ENCODE results near the gene C2CD2L.
A peak's percentile ranks its signal among the peaks of the same experiment; 100 is the strongest.

C2CD2L gene

DNA sequence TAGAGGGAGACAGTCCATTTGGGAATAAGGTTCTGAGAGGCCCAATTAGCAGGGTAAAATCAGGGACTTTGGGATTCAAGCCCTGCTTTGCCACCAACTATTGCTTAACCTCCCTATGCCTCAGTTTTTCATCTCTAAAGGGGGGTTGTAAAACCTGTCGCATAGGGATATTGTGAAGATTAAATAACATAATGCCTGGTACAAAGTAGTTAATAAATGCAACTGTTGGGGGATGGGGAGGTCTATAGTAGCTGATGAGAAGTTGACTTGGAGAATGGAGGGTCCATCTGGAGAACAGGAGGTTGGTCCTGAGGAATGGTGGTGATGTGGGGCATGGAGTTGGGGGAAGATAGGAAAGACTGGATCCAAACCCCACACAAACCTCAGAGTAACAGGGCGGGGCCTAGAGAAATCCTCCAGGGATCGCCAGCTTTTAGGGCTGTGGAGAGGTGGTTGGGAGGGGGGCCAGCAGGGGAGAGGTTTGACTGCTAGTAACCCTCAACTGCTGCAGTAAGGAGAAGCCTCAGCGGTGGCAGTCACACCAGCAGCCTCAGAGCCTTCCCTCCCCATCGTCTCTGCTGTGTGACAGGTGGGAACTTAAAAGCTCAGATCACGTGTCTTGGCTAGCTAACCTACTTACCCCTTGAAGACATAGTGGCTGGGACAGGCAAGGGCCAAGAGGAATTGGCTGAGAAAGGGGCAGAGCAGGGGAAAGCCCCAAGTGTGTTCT, 40.6 kb downstream of the C2CD2L start:
- peaks cover 37% of the 10 kb centered on the region for H3K27me3 ChIP-seq (ENCODE audit: control insufficient read depth, insufficient read depth, low read length)
- no peak overlapping the region for H3K9ac ChIP-seq (ENCODE audit: low read depth, low read length)
- H3K9me3 ChIP-seq (replicated peaks; ENCODE audit: low read length), result no peaks in the 10 kb centered on the region
- no peak overlapping the region for H3K4me2 ChIP-seq (ENCODE audit: low read length)
- H3K36me3 ChIP-seq (ENCODE audit: insufficient read depth, low read length), result no peaks in the 10 kb centered on the region
- no peak overlapping the region for H3K4me3 ChIP-seq (ENCODE audit: low read length)
- peaks cover 10% of the 10 kb centered on the region for H3K4me1 ChIP-seq (ENCODE audit: control insufficient read depth, insufficient read depth, low read length)

DNA sequence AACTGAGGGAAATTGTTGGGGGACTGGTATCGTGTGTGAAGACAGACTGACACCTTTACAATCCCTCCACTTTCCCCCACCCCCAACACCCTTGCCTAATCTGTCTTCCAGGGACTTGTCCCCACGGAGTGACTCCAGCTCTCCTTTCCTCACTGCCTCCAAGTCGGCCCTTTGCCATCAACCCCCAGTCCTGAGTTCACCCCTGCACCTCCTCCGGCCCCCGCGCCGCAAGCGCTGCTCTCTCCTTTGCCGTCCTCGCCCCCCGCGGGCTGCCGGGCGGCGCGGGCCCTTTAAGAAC, 41.5 kb downstream of the C2CD2L start:
- peak overlapping the region; percentile 76 for H3K4me3 ChIP-seq (ENCODE audit: low read length)
- peaks cover 46% of the 10 kb centered on the region for H3K27me3 ChIP-seq (ENCODE audit: control insufficient read depth, insufficient read depth, low read length)
- H3K36me3 ChIP-seq (ENCODE audit: insufficient read depth, low read length), result no peaks in the 10 kb centered on the region
- H3K4me1 ChIP-seq (ENCODE audit: control insufficient read depth, insufficient read depth, low read length), result peaks cover 10% of the 10 kb centered on the region
- peak overlapping the region; percentile 96 for H3K4me2 ChIP-seq (ENCODE audit: low read length)
- no peaks in the 10 kb centered on the region for H3K9me3 ChIP-seq (replicated peaks; ENCODE audit: low read length)
- H3K9ac ChIP-seq (ENCODE audit: low read depth, low read length), result peak overlapping the region; percentile 49

DNA sequence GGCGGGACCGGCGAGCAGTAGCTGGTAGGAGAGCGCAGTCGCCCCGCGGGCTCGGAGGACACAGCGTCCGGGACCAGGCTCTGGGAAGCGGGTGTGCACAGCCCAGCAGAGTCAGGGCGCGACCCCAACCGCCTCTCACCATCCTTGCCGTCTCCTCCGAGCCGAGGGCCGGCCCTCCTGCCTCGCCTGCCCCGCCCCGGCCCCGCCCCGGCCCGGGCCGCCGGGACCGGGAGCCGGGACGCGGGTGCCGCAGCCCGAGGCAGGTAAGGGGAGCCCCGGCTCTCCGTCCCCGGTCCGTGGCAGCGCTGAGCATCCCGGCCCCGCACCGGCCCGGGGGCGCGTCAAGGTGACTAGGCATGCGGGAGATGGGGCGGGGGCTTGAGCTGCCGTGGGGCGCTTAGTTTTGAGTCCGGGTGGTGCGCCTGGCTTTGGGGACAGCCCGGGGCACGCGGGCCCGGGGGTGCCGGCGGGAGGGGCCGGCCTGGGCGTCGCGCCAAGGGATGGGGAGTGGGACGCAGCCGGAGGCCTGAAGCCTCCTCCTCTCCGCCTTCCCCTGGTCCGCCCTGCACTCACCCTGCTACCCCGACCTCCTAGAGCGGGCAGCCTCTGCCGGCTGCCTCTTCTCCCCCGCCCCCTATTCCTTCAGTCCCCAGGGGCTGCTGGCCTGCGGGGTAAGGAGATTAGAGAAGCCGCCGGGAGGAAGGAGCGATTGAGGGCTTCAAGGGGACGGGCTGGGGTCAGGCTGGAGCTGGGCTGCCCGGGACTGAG, 42.1 kb downstream of the C2CD2L start, which contains the start of gene ABCG4:
ABCG4 (plus strand) TSS at position 35 of the 768 bp plus-strand sequence. CDS start 914 bp downstream, outside the sequence.
- Histone ChIP-seq H3K9ac (ENCODE audit: low read depth, low read length) (peak within 1 kb of the TSS; percentile 49), H3K4me2 (ENCODE audit: low read length) (peak within 1 kb of the TSS; percentile 96), H3K4me1 (ENCODE audit: control insufficient read depth, insufficient read depth, low read length) (peaks cover 10% of the 10 kb centered on the region), H3K27me3 (ENCODE audit: control insufficient read depth, insufficient read depth, low read length) (peaks cover 52% of the 10 kb centered on the region), H3K4me3 (ENCODE audit: low read length) (peak within 1 kb of the TSS; percentile 76), H3K36me3 (ENCODE audit: insufficient read depth, low read length) (no peaks in the 10 kb centered on the region), H3K9me3 (replicated peaks; ENCODE audit: low read length) (no peaks in the 10 kb centered on the region)

DNA sequence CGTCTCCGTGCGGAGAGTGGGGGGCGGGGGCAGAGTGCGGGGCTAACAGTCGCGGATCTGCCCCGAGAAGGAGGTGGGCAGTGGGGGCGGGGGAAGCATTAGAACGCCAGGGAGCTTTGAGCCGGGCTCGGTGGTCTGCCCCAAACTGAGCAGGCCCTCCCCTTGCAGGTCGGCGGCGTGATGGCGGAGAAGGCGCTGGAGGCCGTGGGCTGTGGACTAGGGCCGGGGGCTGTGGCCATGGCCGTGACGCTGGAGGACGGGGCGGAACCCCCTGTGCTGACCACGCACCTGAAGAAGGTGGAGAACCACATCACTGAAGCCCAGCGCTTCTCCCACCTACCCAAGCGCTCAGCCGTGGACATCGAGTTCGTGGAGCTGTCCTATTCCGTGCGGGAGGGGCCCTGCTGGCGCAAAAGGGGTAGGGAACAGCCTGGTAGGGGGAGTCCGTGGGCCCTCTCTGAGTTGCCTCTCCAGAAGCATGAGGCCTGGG, 42.7 kb downstream of the C2CD2L start:
- Histone ChIP-seq H3K9ac (ENCODE audit: low read depth, low read length) (no peak overlapping the region), H3K27me3 (ENCODE audit: control insufficient read depth, insufficient read depth, low read length) (peaks cover 57% of the 10 kb centered on the region), H3K36me3 (ENCODE audit: insufficient read depth, low read length) (no peaks in the 10 kb centered on the region), H3K4me2 (ENCODE audit: low read length) (peak overlapping the region; percentile 96), H3K9me3 (replicated peaks; ENCODE audit: low read length) (no peaks in the 10 kb centered on the region), H3K4me3 (ENCODE audit: low read length) (no peak overlapping the region), H3K4me1 (ENCODE audit: control insufficient read depth, insufficient read depth, low read length) (peaks cover 8% of the 10 kb centered on the region)

DNA sequence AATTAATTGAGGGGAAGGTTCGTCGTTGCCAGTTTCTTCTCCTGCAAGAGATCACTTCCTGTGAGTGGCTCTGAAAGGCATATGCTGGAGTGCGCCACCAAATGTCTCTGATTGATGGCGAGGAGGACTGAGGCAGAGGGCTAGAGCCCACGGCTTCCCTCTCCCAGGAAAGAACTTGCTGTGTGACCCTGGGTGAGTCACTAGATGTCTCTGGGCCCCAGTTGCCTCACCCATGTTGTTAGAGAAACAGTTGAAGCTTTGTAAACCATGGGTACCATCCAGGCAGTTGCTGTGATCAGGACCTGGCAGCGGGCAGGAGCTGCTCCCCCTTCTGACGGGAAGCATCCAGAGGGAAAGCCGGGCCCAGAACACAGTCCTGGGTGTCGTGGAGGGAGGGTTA, 44.9 kb downstream of the C2CD2L start:
- no peak overlapping the region for H3K4me2 ChIP-seq (ENCODE audit: low read length)
- H3K4me1 ChIP-seq (ENCODE audit: control insufficient read depth, insufficient read depth, low read length), result peaks cover 8% of the 10 kb centered on the region
- no peaks in the 10 kb centered on the region for H3K36me3 ChIP-seq (ENCODE audit: insufficient read depth, low read length)
- no peak overlapping the region for H3K4me3 ChIP-seq (ENCODE audit: low read length)
- H3K27me3 ChIP-seq (ENCODE audit: control insufficient read depth, insufficient read depth, low read length), result peaks cover 62% of the 10 kb centered on the region
- H3K9ac ChIP-seq (ENCODE audit: low read depth, low read length), result no peak overlapping the region
- H3K9me3 ChIP-seq (replicated peaks; ENCODE audit: low read length), result no peaks in the 10 kb centered on the region

DNA sequence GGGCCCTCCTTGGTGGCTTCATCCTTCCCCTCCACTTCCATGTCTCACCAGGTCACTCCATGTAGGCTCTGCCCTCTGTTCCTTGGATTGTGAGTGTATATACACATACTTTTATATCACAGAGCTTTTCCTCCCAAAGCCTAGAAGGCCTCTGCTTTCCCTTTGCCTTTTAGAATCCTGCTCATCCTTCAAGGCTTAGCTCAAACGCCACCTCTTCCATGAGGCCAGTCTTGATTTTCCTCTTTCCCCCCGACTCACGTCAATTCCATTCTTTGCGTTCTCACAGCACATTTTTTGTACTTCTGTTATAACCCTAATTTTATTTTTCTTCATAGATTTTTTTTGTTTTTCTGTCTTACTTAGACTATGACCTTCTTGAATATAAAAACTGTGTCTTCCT, 45.5 kb downstream of the C2CD2L start:
- Histone ChIP-seq H3K4me3 (ENCODE audit: low read length) (no peak overlapping the region), H3K4me2 (ENCODE audit: low read length) (no peak overlapping the region), H3K27me3 (ENCODE audit: control insufficient read depth, insufficient read depth, low read length) (peaks cover 62% of the 10 kb centered on the region), H3K9ac (ENCODE audit: low read depth, low read length) (no peak overlapping the region), H3K4me1 (ENCODE audit: control insufficient read depth, insufficient read depth, low read length) (peaks cover 8% of the 10 kb centered on the region), H3K9me3 (replicated peaks; ENCODE audit: low read length) (no peaks in the 10 kb centered on the region), H3K36me3 (ENCODE audit: insufficient read depth, low read length) (no peaks in the 10 kb centered on the region)

DNA sequence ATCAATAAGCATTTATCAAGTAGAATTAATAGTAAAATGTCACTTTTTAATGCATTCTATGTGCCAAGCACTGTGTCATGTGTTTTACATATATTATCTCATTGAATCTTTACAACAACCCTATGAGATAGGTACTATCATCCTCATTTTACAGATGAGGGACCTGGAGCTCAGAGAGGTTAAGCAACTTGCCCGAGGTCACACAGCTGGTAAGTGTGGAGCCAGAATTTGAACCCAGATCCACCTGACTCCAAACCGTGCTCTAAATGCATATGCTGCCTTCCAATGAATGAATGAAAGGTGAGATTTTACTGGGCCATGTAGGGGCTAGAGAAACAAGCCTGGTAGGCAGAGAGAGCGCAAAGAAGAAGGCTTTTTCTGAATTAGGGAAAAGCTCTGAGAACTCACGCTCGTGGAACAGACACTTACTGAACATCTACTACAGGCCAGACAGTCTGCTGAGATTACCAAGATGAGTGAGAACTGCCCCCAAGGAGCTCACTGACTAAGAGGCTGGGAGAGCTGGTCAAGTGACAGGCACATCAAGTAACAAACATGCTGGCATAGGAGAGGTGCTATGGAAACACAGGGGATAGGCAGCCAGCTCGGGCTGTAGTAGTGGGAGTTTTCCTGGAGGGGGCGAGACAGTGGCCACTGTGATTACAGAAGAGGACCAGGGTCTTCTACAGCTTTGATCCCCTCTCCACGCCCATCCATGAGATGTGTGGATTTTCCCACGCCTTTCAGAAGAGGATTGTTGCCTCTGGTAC, 46.1 kb downstream of the C2CD2L start:
- Histone ChIP-seq H3K4me3 (ENCODE audit: low read length) (no peak overlapping the region), H3K36me3 (ENCODE audit: insufficient read depth, low read length) (no peaks in the 10 kb centered on the region), H3K9ac (ENCODE audit: low read depth, low read length) (no peak overlapping the region), H3K27me3 (ENCODE audit: control insufficient read depth, insufficient read depth, low read length) (peaks cover 55% of the 10 kb centered on the region), H3K4me1 (ENCODE audit: control insufficient read depth, insufficient read depth, low read length) (peaks cover 8% of the 10 kb centered on the region), H3K9me3 (replicated peaks; ENCODE audit: low read length) (no peaks in the 10 kb centered on the region), H3K4me2 (ENCODE audit: low read length) (no peak overlapping the region)

DNA sequence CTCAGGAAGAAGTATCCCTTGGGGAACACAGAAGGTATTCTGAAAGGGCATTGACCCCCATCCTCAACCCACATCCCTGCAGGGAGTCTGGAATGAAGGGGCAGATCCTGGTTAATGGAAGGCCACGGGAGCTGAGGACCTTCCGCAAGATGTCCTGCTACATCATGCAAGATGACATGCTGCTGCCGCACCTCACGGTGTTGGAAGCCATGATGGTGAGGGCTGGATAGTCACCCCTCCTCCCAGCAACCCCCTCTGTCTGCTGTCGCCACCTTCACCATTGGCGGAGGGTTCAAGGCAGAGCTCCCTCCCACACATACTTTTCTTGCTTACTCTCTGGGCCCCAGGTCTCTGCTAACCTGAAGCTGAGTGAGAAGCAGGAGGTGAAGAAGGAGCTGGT, 47.0 kb downstream of the C2CD2L start:
- Histone ChIP-seq H3K27me3 (ENCODE audit: control insufficient read depth, insufficient read depth, low read length) (peaks cover 50% of the 10 kb centered on the region), H3K4me2 (ENCODE audit: low read length) (no peak overlapping the region), H3K4me1 (ENCODE audit: control insufficient read depth, insufficient read depth, low read length) (peaks cover 4% of the 10 kb centered on the region), H3K9ac (ENCODE audit: low read depth, low read length) (no peak overlapping the region), H3K4me3 (ENCODE audit: low read length) (no peak overlapping the region), H3K36me3 (ENCODE audit: insufficient read depth, low read length) (no peaks in the 10 kb centered on the region), H3K9me3 (replicated peaks; ENCODE audit: low read length) (no peaks in the 10 kb centered on the region)

DNA sequence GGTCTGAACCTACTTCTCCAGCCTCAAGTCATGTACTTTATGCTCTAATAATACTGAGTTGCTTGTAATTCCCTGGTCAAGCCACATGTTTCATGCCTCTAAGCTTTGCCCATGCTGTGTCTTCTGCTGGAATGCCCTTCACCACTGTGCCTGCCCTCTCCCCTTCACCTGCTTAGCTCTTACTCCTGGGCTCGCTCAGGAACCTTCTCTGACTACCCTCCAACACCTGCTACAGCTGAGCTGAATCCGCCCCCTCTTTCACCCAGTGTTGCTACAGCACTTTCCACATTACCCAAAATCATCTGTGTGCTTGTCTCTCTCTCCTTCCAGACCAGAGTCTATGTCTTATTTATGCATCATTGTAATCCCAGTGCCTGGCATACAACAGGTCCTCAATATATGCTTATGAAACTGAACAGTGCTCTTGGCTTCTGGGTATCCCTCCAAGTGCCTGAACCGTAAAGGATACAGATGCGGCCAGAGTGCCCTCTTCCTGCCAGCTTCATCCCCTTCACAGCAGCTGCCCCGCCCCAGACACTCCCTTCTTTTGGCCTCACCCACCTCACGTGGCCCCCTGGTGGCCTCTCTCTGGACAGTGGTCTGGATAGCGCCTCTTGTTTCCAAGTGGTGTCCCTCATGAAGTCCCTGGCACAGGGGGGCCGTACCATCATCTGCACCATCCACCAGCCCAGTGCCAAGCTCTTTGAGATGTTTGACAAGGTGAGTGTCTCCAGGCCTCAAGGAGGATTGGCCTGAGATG, 48.8 kb downstream of the C2CD2L start:
- Histone ChIP-seq H3K4me3 (ENCODE audit: low read length) (no peak overlapping the region), H3K4me1 (ENCODE audit: control insufficient read depth, insufficient read depth, low read length) (no peaks in the 10 kb centered on the region), H3K27me3 (ENCODE audit: control insufficient read depth, insufficient read depth, low read length) (peaks cover 46% of the 10 kb centered on the region), H3K9me3 (replicated peaks; ENCODE audit: low read length) (no peaks in the 10 kb centered on the region), H3K36me3 (ENCODE audit: insufficient read depth, low read length) (no peaks in the 10 kb centered on the region), H3K9ac (ENCODE audit: low read depth, low read length) (no peak overlapping the region), H3K4me2 (ENCODE audit: low read length) (no peak overlapping the region)

DNA sequence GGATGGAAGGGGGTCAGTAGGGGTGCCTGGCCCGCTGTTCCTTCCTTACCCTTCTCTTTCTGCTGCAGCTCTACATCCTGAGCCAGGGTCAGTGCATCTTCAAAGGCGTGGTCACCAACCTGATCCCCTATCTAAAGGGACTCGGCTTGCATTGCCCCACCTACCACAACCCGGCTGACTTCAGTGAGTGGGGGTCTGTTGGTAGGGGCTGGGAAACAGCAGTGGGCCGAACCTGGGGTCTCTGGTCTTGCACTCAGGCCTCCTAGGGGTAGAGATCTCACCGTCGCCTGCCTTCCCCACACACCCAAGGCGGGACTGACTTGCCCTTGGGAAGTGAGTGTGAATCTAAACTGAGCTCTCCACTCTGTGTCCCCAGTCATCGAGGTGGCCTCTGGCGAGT, 49.4 kb downstream of the C2CD2L start:
- Histone ChIP-seq H3K9me3 (replicated peaks; ENCODE audit: low read length) (no peaks in the 10 kb centered on the region), H3K4me1 (ENCODE audit: control insufficient read depth, insufficient read depth, low read length) (no peaks in the 10 kb centered on the region), H3K36me3 (ENCODE audit: insufficient read depth, low read length) (no peaks in the 10 kb centered on the region), H3K9ac (ENCODE audit: low read depth, low read length) (no peak overlapping the region), H3K4me2 (ENCODE audit: low read length) (no peak overlapping the region), H3K4me3 (ENCODE audit: low read length) (no peak overlapping the region), H3K27me3 (ENCODE audit: control insufficient read depth, insufficient read depth, low read length) (peaks cover 45% of the 10 kb centered on the region)

DNA sequence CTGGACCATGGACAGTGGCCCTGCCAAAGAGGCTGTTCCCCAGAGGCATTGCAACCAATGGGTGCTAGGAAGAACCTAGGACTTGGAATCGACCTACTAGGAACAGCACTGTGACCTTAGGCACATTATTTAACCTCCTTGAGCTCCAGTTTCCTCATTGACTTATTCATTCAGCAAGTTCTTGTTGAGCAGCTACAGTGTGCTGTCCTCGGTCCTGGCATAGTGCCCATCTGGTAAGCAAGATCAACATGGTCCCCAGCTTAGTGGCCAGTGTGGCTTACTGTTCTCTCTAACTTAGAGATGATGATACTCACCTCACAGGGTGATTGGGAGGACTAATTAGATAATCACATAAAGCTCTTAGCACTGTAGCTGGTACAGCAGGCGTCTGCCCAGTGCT, 49.9 kb downstream of the C2CD2L start:
- Histone ChIP-seq H3K9me3 (replicated peaks; ENCODE audit: low read length) (no peaks in the 10 kb centered on the region), H3K9ac (ENCODE audit: low read depth, low read length) (no peak overlapping the region), H3K4me3 (ENCODE audit: low read length) (no peak overlapping the region), H3K4me2 (ENCODE audit: low read length) (no peak overlapping the region), H3K4me1 (ENCODE audit: control insufficient read depth, insufficient read depth, low read length) (no peaks in the 10 kb centered on the region), H3K27me3 (ENCODE audit: control insufficient read depth, insufficient read depth, low read length) (peaks cover 48% of the 10 kb centered on the region), H3K36me3 (ENCODE audit: insufficient read depth, low read length) (no peaks in the 10 kb centered on the region)

Measured in skeletal muscle satellite cell (primary cell).